SK-N-SH treated with all-trans-retinoic acid at 6 μM for 48 hours (cell line): ENCODE data around the gene ASPA.
"Not testable (repeated sequence)": the region's sequence is repeated elsewhere in the genome, so short reads cannot be mapped to it uniquely, and the experiment has no call there.

ENCODE experiments used
- ATAC-seq: fragments of 200-7000 bp; cut with Tn5 transposase; 3 replicates; pipeline ENCODE4 v1.9.1; 2020; ENCODE audit warnings: mild to moderate bottlenecking, moderate library complexity
- BACH2 ChIP-seq: fragments of 250-450 bp; sonication (Bioruptor Pico); IDR thresholded peaks from 2 replicates; pipeline ENCODE4 v1.9.0; 2021; ENCODE audit warnings: mild to moderate bottlenecking, borderline replicate concordance
- CREB5 ChIP-seq: fragments of 250-450 bp; sonication (Bioruptor Pico); IDR thresholded peaks from 2 replicates; pipeline ENCODE4 v1.5.1; 2020; ENCODE audit warnings: low read depth, mild to moderate bottlenecking, moderate library complexity
- CSDC2 ChIP-seq: fragments of 250-450 bp; sonication (Bioruptor Pico); IDR thresholded peaks from 2 replicates; pipeline ENCODE4 v1.5.0; 2020; ENCODE audit warnings: mild to moderate bottlenecking, moderate library complexity
- CSRNP3 ChIP-seq: fragments of 250-450 bp; sonication (Bioruptor Pico); IDR thresholded peaks from 2 replicates; pipeline ENCODE4 v1.5.1; 2021; ENCODE audit warnings: mild to moderate bottlenecking, moderate library complexity
- ESRRG ChIP-seq: fragments of 250-450 bp; sonication (Bioruptor Pico); IDR thresholded peaks from 2 replicates; pipeline ENCODE4 v1.6.1; 2021; ENCODE audit warnings: mild to moderate bottlenecking
- GLIS3 ChIP-seq: fragments of 250-450 bp; sonication (Bioruptor Pico); IDR thresholded peaks from 2 replicates; pipeline ENCODE4 v1.5.0; 2020; ENCODE audit warnings: mild to moderate bottlenecking, moderate library complexity
- OSR1 ChIP-seq: fragments of 250-450 bp; sonication (Bioruptor Pico); IDR thresholded peaks from 2 replicates; pipeline ENCODE4 v1.8.0; 2022; ENCODE audit warnings: moderate library complexity, mild to moderate bottlenecking, inconsistent platforms
- PATZ1 ChIP-seq: fragments of 250-450 bp; sonication (Bioruptor Pico); IDR thresholded peaks from 2 replicates; pipeline ENCODE4 v1.8.0; 2020; ENCODE audit warnings: mild to moderate bottlenecking, moderate library complexity, borderline replicate concordance
- POU6F1 ChIP-seq: fragments of 250-450 bp; sonication (Bioruptor Pico); IDR thresholded peaks from 2 replicates; pipeline ENCODE4 v1.8.0; 2021; ENCODE audit warnings: low read depth, mild to moderate bottlenecking, moderate library complexity, borderline replicate concordance
- RARB ChIP-seq: fragments of 250-450 bp; sonication (Bioruptor Pico); IDR thresholded peaks from 2 replicates; pipeline ENCODE4 v1.8.0; 2021; ENCODE audit warnings: mild to moderate bottlenecking, moderate library complexity
- SNAI2 ChIP-seq: fragments of 250-450 bp; sonication (Bioruptor Pico); IDR thresholded peaks from 2 replicates; pipeline ENCODE4 v1.5.0; 2020; ENCODE audit warnings: mild to moderate bottlenecking, moderate library complexity
- TCF4 ChIP-seq: fragments of 250-450 bp; sonication (Bioruptor Pico); IDR thresholded peaks from 2 replicates; pipeline ENCODE4 v1.8.0; 2021; ENCODE audit warnings: mild to moderate bottlenecking, moderate library complexity, borderline replicate concordance
- TOX ChIP-seq: fragments of 250-450 bp; sonication (Bioruptor Pico); IDR thresholded peaks from 2 replicates; pipeline ENCODE4 v1.8.0; 2021; ENCODE audit warnings: mild to moderate bottlenecking, moderate library complexity, borderline replicate concordance
- TSHZ2 ChIP-seq: fragments of 250-450 bp; sonication (Bioruptor Pico); IDR thresholded peaks from 2 replicates; pipeline ENCODE4 v1.5.0; 2020; ENCODE audit warnings: mild to moderate bottlenecking, moderate library complexity
- ZC3H10 ChIP-seq: fragments of 250-450 bp; sonication (Bioruptor Pico); IDR thresholded peaks from 2 replicates; pipeline ENCODE4 v1.5.1; 2021; ENCODE audit warnings: mild to moderate bottlenecking, moderate library complexity
- ZFP30 ChIP-seq: fragments of 450-650 bp; formaldehyde crosslinking; IDR thresholded peaks from 2 replicates; pipeline ENCODE4 v1.5.0; 2022; ENCODE audit warnings: mild to moderate bottlenecking, moderate library complexity
- ZNF565 ChIP-seq: fragments of 450-650 bp; formaldehyde crosslinking; conservative IDR thresholded peaks from 2 replicates; pipeline ENCODE4 v1.5.0; 2020; ENCODE audit warnings: low read depth, mild to moderate bottlenecking, moderate library complexity
- ZNF70 ChIP-seq: fragments of 450-650 bp; formaldehyde crosslinking; IDR thresholded peaks from 2 replicates; pipeline ENCODE4 v1.5.0; 2020; ENCODE audit warnings: mild to moderate bottlenecking, moderate library complexity
- ZNF8 ChIP-seq: fragments of 450-650 bp; formaldehyde crosslinking; IDR thresholded peaks from 2 replicates; pipeline ENCODE4 v1.5.0; 2020; ENCODE audit warnings: mild to moderate bottlenecking, moderate library complexity

ASPA gene

GRCh38 chr17:3513305-3514035, 37.7 kb downstream of the ASPA start:
- no peak for ATAC-seq
- TF ChIP-seq PATZ1 (CRISPR knock-in tag) = no peak
- no peak for TF ChIP-seq ZNF8 (CRISPR knock-in tag)
- no peak for TF ChIP-seq BACH2
- TF ChIP-seq SNAI2 (CRISPR knock-in tag) = no peak
- TF ChIP-seq ESRRG = no peak
- TF ChIP-seq POU6F1 (CRISPR knock-in tag) = no peak
- TF ChIP-seq RARB = no peak
- TF ChIP-seq ZNF70 (CRISPR knock-in tag) = no peak
- no peak for TF ChIP-seq OSR1
- TF ChIP-seq CSDC2 (CRISPR knock-in tag) = no peak
- no peak for TF ChIP-seq CREB5
- TF ChIP-seq, all 23 proteins: peak for 0

- not testable (repeated sequence) for ATAC-seq
Measured at GRCh38 chr17:3514167-3514566, 38.4 kb downstream of the ASPA start.

- TF ChIP-seq CREB5 (no peak), ZFP30 (CRISPR knock-in tag) (no peak), BACH2 (no peak), OSR1 (no peak), TSHZ2 (CRISPR knock-in tag) (no peak), CSRNP3 (CRISPR knock-in tag) (no peak), PATZ1 (CRISPR knock-in tag) (no peak), ZC3H10 (CRISPR knock-in tag) (no peak), ZNF70 (CRISPR knock-in tag) (no peak), POU6F1 (CRISPR knock-in tag) (no peak), CSDC2 (CRISPR knock-in tag) (no peak), GLIS3 (CRISPR knock-in tag) (no peak), ZNF565 (CRISPR knock-in tag) (no peak), SNAI2 (CRISPR knock-in tag) (no peak), TCF4 (CRISPR knock-in tag) (no peak), RARB (no peak), TOX (CRISPR knock-in tag) (no peak), ESRRG (no peak)
- ATAC-seq = no peak
Measured at GRCh38 chr17:3514873-3515272, 39.1 kb downstream of the ASPA start.

GRCh38 chr17:3519472-3519871, 43.7 kb downstream of the ASPA start:
- not testable (repeated sequence) for ATAC-seq
